Vagina (tissue), 2 donors: ENCODE results near the gene RPS6KL1. TPM values are rescaled to one million over a fixed set of nuclear protein-coding genes. Genes with fewer than 3 reads are reported as not detected.

Experiments
- DNase-seq, 2 donors: peaks; one replicate each; pipeline ENCODE4 v3.0.0-alpha.2; 2017; ENCODE audit errors: extremely low spot score in 2 of 2
- H3K27ac ChIP-seq: fragments of 200-600 bp; sonication (generic); one replicate; pipeline ENCODE4 v1.5.1; 2019
- H3K27me3 ChIP-seq: fragments of 200-600 bp; sonication (generic); one replicate; pipeline ENCODE4 v1.5.1; 2019
- H3K36me3 ChIP-seq, 2 donors: fragments of 200-600 bp; sonication (generic); one replicate each; pipeline ENCODE4 v1.5.1; 2017 to 2019
- H3K4me1 ChIP-seq: fragments of 200-600 bp; sonication (generic); one replicate; pipeline ENCODE4 v1.5.1; 2019
- H3K4me3 ChIP-seq, 2 donors: fragments of 200-600 bp; sonication (generic); 1 replicate in 1 of 2; 2 replicates in 1 of 2; pipeline ENCODE4 v1.5.1; 2016 to 2019
- H3K9me3 ChIP-seq: fragments of 200-600 bp; sonication (generic); one replicate; pipeline ENCODE4 v1.5.1; 2019
- POLR2A ChIP-seq, 2 donors: fragments of 450-650 bp; IDR thresholded peaks; one replicate each; pipeline ENCODE4 v1.6.1; 2017; ENCODE audit warnings: antibody characterized with exemption in 2 of 2, mild to moderate bottlenecking in 2 of 2, moderate library complexity in 2 of 2
- POLR2AphosphoS5 ChIP-seq, 2 donors: sonication (generic); formaldehyde crosslinking; IDR thresholded peaks; one replicate each; pipeline ENCODE4 v1.9.0; 2017; ENCODE audit warnings: antibody characterized with exemption in 2 of 2, mild to moderate bottlenecking in 2 of 2, low read depth in 1 of 2; ENCODE audit not compliant: insufficient read depth in 1 of 2
- intact Hi-C: fragments of 100-400 bp; cut with DNase I; formaldehyde crosslinking; loops from one replicate; pipeline ENCODE4 v1.15.1; 2023
- total RNA-seq: library from RNA; depleted of rRNA; stranded (reverse); fragments of >200 nt; gene quantifications from one replicate; pipeline ENCODE4 v1.2.3, GENCODE V29; 2016
- TF ChIP-seq, protein P1 (sequence below), 3 experiments: fragments of 450-650 bp in 2 of 3; fragments of 200-600 bp in 1 of 3; sonication (generic) in 1 of 3; IDR thresholded peaks; one replicate each; pipeline ENCODE4 v1.5.1; 2017 to 2019; ENCODE audit warnings: antibody characterized with exemption in 3 of 3, mild to moderate bottlenecking in 2 of 3, moderate library complexity in 2 of 3

RPS6KL1 gene
- total RNA-seq, 1 donor from 2014 or later = 2.0 TPM

- Histone ChIP-seq H3K9me3 (no peaks in the 10 kb centered on the region), H3K36me3 (no peaks in the 10 kb centered on the region), H3K4me3 (peak overlapping the region in 1 of 2 donors; percentile 62), H3K27ac (no peak overlapping the region), H3K27me3 (no peaks in the 10 kb centered on the region), H3K4me1 (peaks cover 24% of the 10 kb centered on the region)
- no peak for DNase-seq
- TF ChIP-seq POLR2A (IDR thresholded peaks at IDR 0.05) = no peak
- TF ChIP-seq POLR2AphosphoS5 (IDR thresholded peaks at IDR 0.05; ENCODE audit: insufficient read depth in 1 of 2, low read depth in 1 of 2) = no peak
- TF ChIP-seq, protein P1, sequence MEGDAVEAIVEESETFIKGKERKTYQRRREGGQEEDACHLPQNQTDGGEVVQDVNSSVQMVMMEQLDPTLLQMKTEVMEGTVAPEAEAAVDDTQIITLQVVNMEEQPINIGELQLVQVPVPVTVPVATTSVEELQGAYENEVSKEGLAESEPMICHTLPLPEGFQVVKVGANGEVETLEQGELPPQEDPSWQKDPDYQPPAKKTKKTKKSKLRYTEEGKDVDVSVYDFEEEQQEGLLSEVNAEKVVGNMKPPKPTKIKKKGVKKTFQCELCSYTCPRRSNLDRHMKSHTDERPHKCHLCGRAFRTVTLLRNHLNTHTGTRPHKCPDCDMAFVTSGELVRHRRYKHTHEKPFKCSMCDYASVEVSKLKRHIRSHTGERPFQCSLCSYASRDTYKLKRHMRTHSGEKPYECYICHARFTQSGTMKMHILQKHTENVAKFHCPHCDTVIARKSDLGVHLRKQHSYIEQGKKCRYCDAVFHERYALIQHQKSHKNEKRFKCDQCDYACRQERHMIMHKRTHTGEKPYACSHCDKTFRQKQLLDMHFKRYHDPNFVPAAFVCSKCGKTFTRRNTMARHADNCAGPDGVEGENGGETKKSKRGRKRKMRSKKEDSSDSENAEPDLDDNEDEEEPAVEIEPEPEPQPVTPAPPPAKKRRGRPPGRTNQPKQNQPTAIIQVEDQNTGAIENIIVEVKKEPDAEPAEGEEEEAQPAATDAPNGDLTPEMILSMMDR (IDR thresholded peaks at IDR 0.05) = no peak
- intact Hi-C loops = loop anchor here (5.0 to 10.0 kb wide), 2 partner anchors 52 to 139 kb away; partner anchors contain the start of gene EIF2B2
These were observed 29.8 kb upstream of the RPS6KL1 start for GRCh38 chr14:74952697-74953484.

- H3K36me3 ChIP-seq = no peaks in the 10 kb centered on the region
- peaks cover 24% of the 10 kb centered on the region for H3K4me1 ChIP-seq
- intact Hi-C loops = loop anchor here (5.0 to 10.0 kb wide), 2 partner anchors 53 to 140 kb away; partner anchors contain the start of gene EIF2B2
- H3K4me3 ChIP-seq = no peak overlapping the region
- TF ChIP-seq POLR2A (IDR thresholded peaks at IDR 0.05) = no peak
- TF ChIP-seq, protein P1 (IDR thresholded peaks at IDR 0.05) = no peak
- TF ChIP-seq POLR2AphosphoS5 (IDR thresholded peaks at IDR 0.05; ENCODE audit: insufficient read depth in 1 of 2, low read depth in 1 of 2) = no peak
- no peak for DNase-seq
- H3K27me3 ChIP-seq = no peaks in the 10 kb centered on the region
- no peak overlapping the region for H3K27ac ChIP-seq
- H3K9me3 ChIP-seq = no peaks in the 10 kb centered on the region
These were observed 29.2 kb upstream of the RPS6KL1 start for GRCh38 chr14:74952180-74952665.

- Histone ChIP-seq H3K9me3 (no peaks in the 10 kb centered on the region), H3K4me1 (peaks cover 25% of the 10 kb centered on the region), H3K27ac (peak overlapping the region; percentile 28), H3K27me3 (no peaks in the 10 kb centered on the region), H3K4me3 (no peak overlapping the region), H3K36me3 (no peaks in the 10 kb centered on the region)
- intact Hi-C loops = loop anchor here (5.0 to 10.0 kb wide), 2 partner anchors 53 to 141 kb away; partner anchors contain the start of gene EIF2B2
- TF ChIP-seq POLR2AphosphoS5 (IDR thresholded peaks at IDR 0.05; ENCODE audit: insufficient read depth in 1 of 2, low read depth in 1 of 2) = no peak
- TF ChIP-seq, protein P1 (IDR thresholded peaks at IDR 0.05) = no peak
- no peak for TF ChIP-seq POLR2A (IDR thresholded peaks at IDR 0.05)
- no peak for DNase-seq
These were observed 28.6 kb upstream of the RPS6KL1 start for GRCh38 chr14:74951443-74952179.

- TF ChIP-seq, protein P1 (IDR thresholded peaks at IDR 0.05) = no peak
- TF ChIP-seq POLR2AphosphoS5 (IDR thresholded peaks at IDR 0.05; ENCODE audit: insufficient read depth in 1 of 2, low read depth in 1 of 2) (no peak), POLR2A (IDR thresholded peaks at IDR 0.05) (no peak)
- Histone ChIP-seq H3K36me3 (no peaks in the 10 kb centered on the region), H3K27me3 (no peaks in the 10 kb centered on the region), H3K27ac (no peak overlapping the region), H3K9me3 (no peaks in the 10 kb centered on the region), H3K4me1 (peaks cover 32% of the 10 kb centered on the region), H3K4me3 (no peak overlapping the region)
- intact Hi-C loops = loop anchor here (5.0 to 10.0 kb wide), 2 partner anchors 54 to 141 kb away; partner anchors contain the start of gene EIF2B2
- DNase-seq = no peak
These were observed 27.9 kb upstream of the RPS6KL1 start for GRCh38 chr14:74950795-74951442.
